GM12874 (cell line): ENCODE results near the gene UCK2.

Experiments
- TF ChIP-seq, protein P1 (sequence below): IDR thresholded peaks from 2 replicates; pipeline ENCODE4 v1.5.1; 2011; ENCODE audit warnings: low read depth, mild to moderate bottlenecking, control low read depth, low read length, moderate library complexity; ENCODE audit not compliant: insufficient read depth

Gene UCK2

DNA sequence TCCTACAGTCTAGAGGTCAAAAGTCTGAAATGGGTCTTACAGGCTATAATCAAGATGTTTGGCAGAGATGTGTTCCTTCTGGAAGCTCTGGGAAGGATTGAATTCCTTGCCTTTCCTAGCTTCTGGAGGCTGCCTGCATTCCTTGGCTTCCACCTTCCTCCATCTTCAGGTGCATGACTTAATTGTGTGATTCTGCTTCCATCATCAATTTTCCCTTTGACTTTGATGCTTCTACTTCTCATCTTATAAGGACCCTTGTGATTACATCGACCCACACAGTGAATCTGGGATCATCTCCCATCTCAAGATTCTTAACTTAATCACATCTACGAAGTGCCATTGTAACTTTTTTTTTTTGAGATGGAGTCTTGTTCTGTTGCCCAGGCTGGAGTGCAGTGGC is 111.4 kb downstream of the UCK2 start:
- TF ChIP-seq, protein P1, sequence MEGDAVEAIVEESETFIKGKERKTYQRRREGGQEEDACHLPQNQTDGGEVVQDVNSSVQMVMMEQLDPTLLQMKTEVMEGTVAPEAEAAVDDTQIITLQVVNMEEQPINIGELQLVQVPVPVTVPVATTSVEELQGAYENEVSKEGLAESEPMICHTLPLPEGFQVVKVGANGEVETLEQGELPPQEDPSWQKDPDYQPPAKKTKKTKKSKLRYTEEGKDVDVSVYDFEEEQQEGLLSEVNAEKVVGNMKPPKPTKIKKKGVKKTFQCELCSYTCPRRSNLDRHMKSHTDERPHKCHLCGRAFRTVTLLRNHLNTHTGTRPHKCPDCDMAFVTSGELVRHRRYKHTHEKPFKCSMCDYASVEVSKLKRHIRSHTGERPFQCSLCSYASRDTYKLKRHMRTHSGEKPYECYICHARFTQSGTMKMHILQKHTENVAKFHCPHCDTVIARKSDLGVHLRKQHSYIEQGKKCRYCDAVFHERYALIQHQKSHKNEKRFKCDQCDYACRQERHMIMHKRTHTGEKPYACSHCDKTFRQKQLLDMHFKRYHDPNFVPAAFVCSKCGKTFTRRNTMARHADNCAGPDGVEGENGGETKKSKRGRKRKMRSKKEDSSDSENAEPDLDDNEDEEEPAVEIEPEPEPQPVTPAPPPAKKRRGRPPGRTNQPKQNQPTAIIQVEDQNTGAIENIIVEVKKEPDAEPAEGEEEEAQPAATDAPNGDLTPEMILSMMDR: no peak

DNA sequence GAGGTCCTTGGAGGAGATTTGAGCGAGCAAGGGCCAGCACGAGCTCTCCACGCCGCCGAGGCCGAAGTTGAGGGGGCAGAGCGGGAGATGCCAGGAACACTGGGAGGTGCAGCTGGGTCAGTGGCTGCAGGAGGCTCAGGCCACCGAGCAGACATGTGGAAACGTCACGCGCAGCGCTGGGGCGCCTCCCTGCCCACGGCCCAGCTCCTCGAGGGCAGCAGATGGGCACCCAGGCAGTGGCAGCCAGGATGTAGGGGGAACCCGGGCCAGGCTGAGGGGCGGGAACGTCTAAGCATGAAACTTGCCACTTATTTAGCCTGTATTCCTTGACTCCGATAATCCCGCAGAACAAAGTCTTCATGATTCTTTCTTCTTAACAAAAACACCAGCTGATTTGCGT is 114.1 kb downstream of the UCK2 start:
- TF ChIP-seq, protein P1: no peak

DNA sequence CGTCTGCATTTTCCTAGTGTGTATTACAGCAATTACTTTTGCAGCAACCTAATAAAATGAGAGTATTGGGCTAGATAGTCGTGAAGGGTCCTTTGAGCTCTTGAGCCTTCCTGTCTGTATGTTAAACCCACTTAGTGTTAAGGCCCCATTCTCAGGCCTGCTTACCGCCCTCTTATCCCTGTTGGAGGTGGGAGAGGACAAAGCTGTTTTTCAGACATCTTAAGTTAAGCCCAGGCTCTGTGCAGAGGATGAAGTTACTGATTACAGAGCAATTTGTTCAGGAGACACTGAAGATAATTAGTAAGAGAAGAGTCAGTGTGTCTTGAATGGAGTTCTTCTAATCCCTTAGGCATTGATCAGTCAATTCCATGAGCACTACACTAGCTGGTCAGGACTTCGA is 114.6 kb downstream of the UCK2 start:
- TF ChIP-seq, protein P1: no peak

DNA sequence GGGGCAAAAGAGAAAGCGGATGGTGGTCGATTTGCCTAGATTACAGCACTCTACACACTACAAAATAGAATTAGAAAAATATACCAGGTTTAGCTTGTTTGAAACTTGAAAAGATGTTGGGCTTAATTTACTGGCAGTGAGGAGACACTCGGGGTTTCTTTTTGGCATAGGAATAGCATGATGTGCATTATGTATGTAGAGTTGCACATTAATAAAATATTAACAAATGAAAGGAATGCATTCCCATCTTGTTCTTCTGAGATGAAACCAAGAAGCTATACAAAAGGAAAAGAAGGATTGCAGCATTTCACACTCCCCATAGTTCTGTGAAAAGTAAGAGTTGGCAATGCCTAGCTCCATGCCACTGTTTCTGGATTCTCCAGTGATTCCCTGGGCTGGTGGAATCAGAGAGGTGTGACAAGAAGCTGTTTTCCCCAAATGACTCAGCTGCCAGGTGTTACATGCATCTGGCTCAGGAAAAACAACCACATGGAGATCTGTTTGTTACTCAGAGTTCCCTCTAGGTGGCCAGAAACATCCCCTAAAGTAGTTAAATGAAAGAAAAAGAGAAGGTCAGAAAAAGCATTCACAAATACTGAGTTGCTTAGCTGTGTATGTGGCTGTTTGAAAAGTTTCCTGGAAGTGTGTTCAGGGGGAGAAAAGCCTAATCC is 115.6 kb downstream of the UCK2 start:
- TF ChIP-seq, protein P1: no peak

DNA sequence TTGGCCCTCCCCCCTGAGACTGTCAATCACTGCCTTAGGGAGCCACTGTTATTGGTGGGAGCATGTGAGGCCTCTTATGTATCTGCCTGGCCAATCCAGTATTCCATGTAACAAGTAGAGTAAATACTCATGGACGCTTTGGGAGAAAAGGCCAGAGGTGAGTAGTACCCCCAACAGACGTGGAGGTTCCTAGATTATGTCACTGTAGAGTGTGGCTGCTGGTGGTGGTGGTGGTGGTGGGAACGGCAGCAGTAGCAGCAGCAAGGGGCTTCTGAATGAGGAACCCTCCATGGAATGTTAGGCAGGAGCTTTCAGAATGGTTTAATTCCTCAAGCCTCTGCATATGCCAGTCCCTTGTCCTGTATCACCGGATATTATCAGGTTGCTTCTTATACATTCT is 118.5 kb downstream of the UCK2 start:
- TF ChIP-seq, protein P1: no peak

- TF ChIP-seq, protein P1: no peak
Measured at GRCh38 chr1:165947797-165948455, 120.5 kb downstream of the UCK2 start.

GRCh38 chr1:165949335-165950130 is 122.1 kb downstream of the UCK2 start:
- TF ChIP-seq, protein P1: no peak
